Glomerular visceral epithelial cell (primary cell): ENCODE data around the gene PRKCE.

ENCODE experiments used
- DNase-seq: peaks from one replicate; pipeline ENCODE4 v3.0.0-alpha.2; 2016; ENCODE audit errors: extremely low spot score

Gene PRKCE

GRCh38 chr2:46114996-46115395 lies 463.5 kb downstream of the PRKCE start:
- no peak for DNase-seq

- DNase-seq = no peak
These were observed 464.7 kb downstream of the PRKCE start for GRCh38 chr2:46116150-46116549.

GRCh38 chr2:46116553-46116991 lies 465.1 kb downstream of the PRKCE start:
- DNase-seq = no peak

- peak; percentile 44 for DNase-seq
These were observed 465.9 kb downstream of the PRKCE start for GRCh38 chr2:46117379-46117778.

GRCh38 chr2:46117994-46118393 lies 466.5 kb downstream of the PRKCE start:
- DNase-seq = no peak

- no peak for DNase-seq
These were observed 467.3 kb downstream of the PRKCE start for GRCh38 chr2:46118656-46119371.

GRCh38 chr2:46119453-46119852 lies 468.0 kb downstream of the PRKCE start:
- DNase-seq = no peak

- no peak for DNase-seq
These were observed 469.5 kb downstream of the PRKCE start for GRCh38 chr2:46120792-46121555.

GRCh38 chr2:46122318-46122976 lies 471.0 kb downstream of the PRKCE start:
- DNase-seq = no peak

GRCh38 chr2:46123013-46123412 lies 471.5 kb downstream of the PRKCE start:
- DNase-seq = no peak

- no peak for DNase-seq
These were observed 474.3 kb downstream of the PRKCE start for GRCh38 chr2:46125798-46126197.

GRCh38 chr2:46126571-46126970 lies 475.1 kb downstream of the PRKCE start:
- no peak for DNase-seq

GRCh38 chr2:46127176-46127575 lies 475.7 kb downstream of the PRKCE start:
- DNase-seq = no peak

- DNase-seq = no peak
These were observed 479.0 kb downstream of the PRKCE start for GRCh38 chr2:46130511-46130910.

- no peak for DNase-seq
These were observed 481.5 kb downstream of the PRKCE start for GRCh38 chr2:46132996-46133395.

- DNase-seq = no peak
These were observed 483.2 kb downstream of the PRKCE start for GRCh38 chr2:46134531-46135227.

- no peak for DNase-seq
These were observed 483.9 kb downstream of the PRKCE start for GRCh38 chr2:46135228-46135855.

GRCh38 chr2:46135958-46136357 lies 484.5 kb downstream of the PRKCE start:
- peak; percentile 44 for DNase-seq

GRCh38 chr2:46136481-46136880 lies 485.0 kb downstream of the PRKCE start:
- no peak for DNase-seq

- no peak for DNase-seq
These were observed 485.5 kb downstream of the PRKCE start for GRCh38 chr2:46136953-46137352.

- no peak for DNase-seq
These were observed 491.3 kb downstream of the PRKCE start for GRCh38 chr2:46142546-46143428.
